HFFc6 (cell line): ENCODE measurements around the gene PSME4. TPM values are rescaled to one million over a fixed set of nuclear protein-coding genes. Genes with fewer than 3 reads are reported as not detected.
"Not testable (repeated sequence)": the region's sequence is repeated elsewhere in the genome, so short reads cannot be mapped to it uniquely, and the experiment has no call there.

Source experiments
- DNase-seq: peaks from one replicate; pipeline ENCODE4 v3.0.0-alpha.2; 2018
- H3K27ac Mint-ChIP-seq: 2 replicates; pipeline ENCODE4 v1.8.0; 2020; ENCODE audit warnings: mild to moderate bottlenecking, mixed read lengths
- H3K27me3 Mint-ChIP-seq: 2 replicates; pipeline ENCODE4 v1.8.0; 2021; ENCODE audit warnings: mild to moderate bottlenecking, moderate library complexity, mixed read lengths; ENCODE audit not compliant: insufficient read depth
- H3K36me3 Mint-ChIP-seq: 2 replicates; pipeline ENCODE4 v1.8.0; 2021; ENCODE audit warnings: low read depth, mixed read lengths
- H3K4me1 Mint-ChIP-seq: 2 replicates; pipeline ENCODE4 v1.8.0; 2020; ENCODE audit warnings: low read depth, mixed read lengths
- H3K4me3 Mint-ChIP-seq: 2 replicates; pipeline ENCODE4 v1.8.0; 2020; ENCODE audit warnings: mild to moderate bottlenecking, moderate library complexity, mixed read lengths
- H3K9me3 Mint-ChIP-seq: 2 replicates; pipeline ENCODE4 v1.8.0; 2020; ENCODE audit warnings: mild to moderate bottlenecking, mixed read lengths
- total RNA-seq, 6 experiments: library from RNA; stranded (reverse); fragmentation: NEBNext Ultra II Directional; extraction: Animal tissue kit (Norgen Biotek cat#: 25700); gene quantifications; 2 replicates in 1 of 6; 3 replicates in 5 of 6; pipeline ENCODE4 v1.2.3, GENCODE V29; 2021
- TF ChIP-seq, protein P1 (sequence below): fragments of 200-600 bp; sonication (generic); IDR thresholded peaks from 2 replicates; pipeline ENCODE4 v1.5.0; 2021; ENCODE audit warnings: antibody characterized with exemption, mild to moderate bottlenecking

Gene PSME4
- total RNA-seq, 6 experiments from 2014 or later, result 64.6 to 88.0 (median 75.3) TPM

DNA sequence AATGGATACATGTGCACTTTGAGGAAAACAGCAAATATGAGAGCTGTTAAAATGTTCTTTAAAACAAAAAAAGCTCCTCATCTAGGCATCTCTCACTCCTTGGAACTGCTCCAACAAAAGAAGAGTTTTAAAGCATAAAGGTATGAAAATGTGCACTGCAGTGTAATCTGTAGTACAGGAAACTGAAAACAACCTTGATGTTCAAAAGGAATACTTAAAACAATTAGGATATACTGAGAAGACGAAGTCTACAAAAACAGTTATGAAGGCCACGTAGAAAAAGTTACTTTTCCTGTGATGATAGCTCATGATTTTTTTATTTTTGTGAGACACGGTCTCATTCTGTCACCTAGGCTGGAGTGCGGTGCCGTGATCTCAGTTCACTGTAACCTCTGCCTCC is 109.0 kb downstream of the PSME4 start:
- Mint-ChIP-seq H3K27ac (no peak overlapping the region), H3K36me3 (peaks cover 16% of the 10 kb centered on the region), H3K27me3 (no peaks in the 10 kb centered on the region; the same call in 1 of the 2 replicates), H3K4me3 (no peak overlapping the region), H3K9me3 (no peaks in the 10 kb centered on the region), H3K4me1 (peaks cover 11% of the 10 kb centered on the region)
- TF ChIP-seq, protein P1, sequence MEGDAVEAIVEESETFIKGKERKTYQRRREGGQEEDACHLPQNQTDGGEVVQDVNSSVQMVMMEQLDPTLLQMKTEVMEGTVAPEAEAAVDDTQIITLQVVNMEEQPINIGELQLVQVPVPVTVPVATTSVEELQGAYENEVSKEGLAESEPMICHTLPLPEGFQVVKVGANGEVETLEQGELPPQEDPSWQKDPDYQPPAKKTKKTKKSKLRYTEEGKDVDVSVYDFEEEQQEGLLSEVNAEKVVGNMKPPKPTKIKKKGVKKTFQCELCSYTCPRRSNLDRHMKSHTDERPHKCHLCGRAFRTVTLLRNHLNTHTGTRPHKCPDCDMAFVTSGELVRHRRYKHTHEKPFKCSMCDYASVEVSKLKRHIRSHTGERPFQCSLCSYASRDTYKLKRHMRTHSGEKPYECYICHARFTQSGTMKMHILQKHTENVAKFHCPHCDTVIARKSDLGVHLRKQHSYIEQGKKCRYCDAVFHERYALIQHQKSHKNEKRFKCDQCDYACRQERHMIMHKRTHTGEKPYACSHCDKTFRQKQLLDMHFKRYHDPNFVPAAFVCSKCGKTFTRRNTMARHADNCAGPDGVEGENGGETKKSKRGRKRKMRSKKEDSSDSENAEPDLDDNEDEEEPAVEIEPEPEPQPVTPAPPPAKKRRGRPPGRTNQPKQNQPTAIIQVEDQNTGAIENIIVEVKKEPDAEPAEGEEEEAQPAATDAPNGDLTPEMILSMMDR, result no peak
- DNase-seq, result no peak

DNA sequence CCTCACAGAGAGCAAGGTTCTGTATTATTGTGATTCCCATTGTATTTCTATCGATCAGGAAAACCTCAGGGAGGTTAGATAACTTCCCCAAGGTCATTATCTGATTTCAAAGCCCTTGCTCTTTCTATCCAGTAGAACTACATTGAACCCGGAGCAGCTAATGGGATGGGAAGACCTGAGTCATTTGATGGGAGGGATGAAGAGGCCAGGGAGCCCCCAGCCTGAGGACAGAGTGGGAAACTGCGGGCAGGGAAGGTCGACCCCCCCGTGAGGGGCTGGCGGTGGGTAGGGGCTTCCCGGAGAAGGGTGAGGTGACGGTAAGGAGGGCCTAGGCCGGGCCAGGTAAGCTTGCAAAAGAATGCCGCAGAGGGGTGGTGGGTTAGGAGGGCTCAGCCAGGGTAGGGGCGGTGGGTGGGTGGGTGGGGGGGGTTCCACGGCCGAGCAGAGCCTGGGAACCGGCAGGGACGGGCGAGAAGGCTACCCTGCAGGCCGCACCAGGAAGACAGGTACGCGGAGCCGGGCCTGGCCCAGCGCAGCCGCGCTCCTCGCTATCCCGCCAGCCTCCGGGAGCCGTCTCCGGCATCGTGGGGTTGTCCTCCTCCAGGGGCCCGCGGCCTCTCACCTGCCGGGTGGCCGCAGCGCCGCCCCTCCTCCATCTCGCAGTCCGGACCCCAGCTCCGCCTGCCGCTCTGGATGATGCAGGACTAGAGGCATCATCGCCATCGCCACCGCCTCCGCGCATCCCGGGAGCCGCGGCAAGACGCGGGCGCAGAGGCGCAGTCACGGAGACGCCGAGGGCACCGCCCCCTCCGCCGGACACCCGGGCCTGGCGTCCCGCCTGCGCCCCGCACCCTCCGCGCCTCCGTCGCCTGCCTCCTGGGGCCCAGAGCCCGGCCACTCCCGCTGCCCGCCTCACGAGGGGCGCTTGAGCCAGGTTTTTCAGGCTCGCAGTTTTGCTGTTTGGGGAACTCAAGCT is 111.3 kb downstream of the PSME4 start, which contains the start of gene GPR75:
GPR75 (minus strand) TSS at position 762 of the 976 bp plus-strand sequence. CDS start 5,211 bp downstream, outside the sequence.
- TF ChIP-seq, protein P1, result no peak
- no peak for DNase-seq
- peak within 1 kb of the TSS; percentile 60 for H3K4me3 Mint-ChIP-seq
- H3K27ac Mint-ChIP-seq, result no peak within 1 kb of the TSS
- H3K36me3 Mint-ChIP-seq, result peaks cover 1% of the 10 kb centered on the region
- H3K4me1 Mint-ChIP-seq, result peaks cover 30% of the 10 kb centered on the region
- no peaks in the 10 kb centered on the region for H3K9me3 Mint-ChIP-seq
- no peaks in the 10 kb centered on the region; the same call in 1 of the 2 replicates for H3K27me3 Mint-ChIP-seq

DNA sequence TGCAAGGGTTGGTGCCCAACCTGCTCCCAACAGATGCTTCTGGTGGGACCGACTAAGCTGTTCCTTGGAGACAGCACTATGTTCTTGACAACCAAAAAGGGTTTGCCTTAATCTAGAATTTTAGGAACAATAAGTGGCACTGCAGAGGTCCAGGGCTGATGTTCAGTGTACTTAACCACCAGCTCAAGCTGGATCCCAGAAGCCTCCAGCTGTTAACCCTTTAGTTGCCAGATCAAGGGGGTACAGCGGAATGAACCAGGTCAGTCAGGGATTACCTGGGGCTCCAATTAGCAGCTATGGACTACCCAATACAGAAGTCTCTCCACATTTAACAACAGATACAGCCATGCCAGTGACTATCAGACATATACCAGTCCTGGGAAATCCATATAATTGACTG is 114.5 kb downstream of the PSME4 start:
- no peak for DNase-seq
- H3K36me3 Mint-ChIP-seq, result peaks cover 18% of the 10 kb centered on the region
- no peak overlapping the region for H3K27ac Mint-ChIP-seq
- peaks cover 35% of the 10 kb centered on the region for H3K4me1 Mint-ChIP-seq
- no peak overlapping the region for H3K4me3 Mint-ChIP-seq
- TF ChIP-seq, protein P1, result no peak
- no peaks in the 10 kb centered on the region; the same call in 1 of the 2 replicates for H3K27me3 Mint-ChIP-seq
- H3K9me3 Mint-ChIP-seq, result no peaks in the 10 kb centered on the region

GRCh38 chr2:53854678-53855077 is 116.1 kb downstream of the PSME4 start:
- H3K27ac Mint-ChIP-seq, result peak overlapping the region; percentile 3; the same call in 1 of the 2 replicates
- H3K4me1 Mint-ChIP-seq, result peaks cover 24% of the 10 kb centered on the region

DNA sequence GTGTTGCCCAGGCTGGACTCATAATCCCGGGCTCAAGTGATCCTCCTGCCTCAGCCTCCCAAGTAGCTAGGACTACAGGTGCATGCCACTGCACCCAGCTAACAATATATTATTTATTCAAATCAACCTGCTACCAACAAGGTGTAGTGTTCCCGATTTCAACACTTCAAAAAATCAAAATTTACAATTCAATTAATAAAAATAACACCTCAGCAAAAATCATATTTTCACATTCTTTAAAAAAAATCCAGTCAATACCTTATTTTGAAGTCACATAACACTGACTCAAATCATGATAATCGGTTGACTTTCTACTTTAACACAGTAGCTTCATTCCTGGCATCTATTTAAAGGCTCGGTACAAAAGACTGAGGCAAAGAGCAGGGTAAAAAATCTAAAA is 118.3 kb downstream of the PSME4 start:
- Mint-ChIP-seq H3K36me3 (peaks cover 26% of the 10 kb centered on the region), H3K4me3 (no peak overlapping the region; the same call in 1 of the 2 replicates), H3K27ac (no peak overlapping the region), H3K9me3 (no peaks in the 10 kb centered on the region), H3K4me1 (peaks cover 24% of the 10 kb centered on the region), H3K27me3 (no peaks in the 10 kb centered on the region; the same call in 1 of the 2 replicates)
- no peak for DNase-seq
- TF ChIP-seq, protein P1, result no peak

More at GRCh38 chr2:53854678-53855077, 116.1 kb downstream of the PSME4 start:
- no peaks in the 10 kb centered on the region; the same call in 1 of the 2 replicates for H3K27me3 Mint-ChIP-seq
- no peak for DNase-seq
- no peak overlapping the region for H3K4me3 Mint-ChIP-seq
- TF ChIP-seq, protein P1, result no peak
- H3K36me3 Mint-ChIP-seq, result peaks cover 18% of the 10 kb centered on the region
- no peaks in the 10 kb centered on the region for H3K9me3 Mint-ChIP-seq

DNA sequence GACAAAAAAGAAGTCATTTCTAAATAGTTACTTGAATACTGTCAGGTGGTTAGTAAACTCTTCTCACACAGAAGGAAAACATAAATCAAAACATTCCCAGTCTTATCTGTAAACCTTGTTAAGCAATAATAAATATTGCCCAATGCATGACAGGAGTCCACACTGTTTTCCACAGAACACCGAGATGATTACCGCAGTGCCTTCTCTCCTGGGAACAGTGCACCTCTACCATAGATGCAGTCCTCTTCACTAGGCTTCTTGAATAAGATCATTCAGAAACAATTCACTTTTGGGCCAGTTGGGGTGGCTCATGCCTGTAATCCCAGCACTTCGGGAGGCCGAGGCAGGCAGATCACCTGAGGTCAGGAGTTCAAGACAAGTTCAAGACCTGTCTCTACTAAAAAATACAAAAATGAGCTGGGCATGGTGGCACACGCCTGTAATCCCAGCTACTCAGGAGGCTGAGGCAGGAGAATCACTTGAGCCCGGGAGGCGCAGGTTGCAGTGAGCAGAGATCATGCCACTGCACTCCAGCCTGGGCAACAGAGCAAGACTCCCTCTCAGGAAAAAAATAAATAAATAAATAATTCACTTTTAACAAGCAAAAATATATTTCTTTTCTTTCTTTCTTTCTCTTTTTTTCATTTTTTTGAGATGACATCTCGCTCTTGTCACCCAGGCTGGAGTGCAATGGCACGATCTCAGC is 119.6 kb downstream of the PSME4 start:
- not testable (repeated sequence) for H3K4me3 Mint-ChIP-seq, H3K27me3 Mint-ChIP-seq, H3K27ac Mint-ChIP-seq, DNase-seq, H3K9me3 Mint-ChIP-seq
- Mint-ChIP-seq H3K36me3 (peaks cover 26% of the 10 kb centered on the region), H3K4me1 (peaks cover 23% of the 10 kb centered on the region)
